MM.1S (cell line): ENCODE measurements around the gene HHIPL2.

Experiments used
- DNase-seq: peaks from one replicate; pipeline ENCODE4 v3.0.0-alpha.2; 2015
- H2AFZ ChIP-seq: fragments of 300-600 bp; sonication (generic); 2 replicates; pipeline ENCODE4 v1.6.0; 2016; ENCODE audit warnings: antibody characterized with exemption, low read length
- H3F3A ChIP-seq: fragments of 300-600 bp; sonication (generic); 2 replicates; pipeline ENCODE4 v1.6.1; 2016; ENCODE audit warnings: mild to moderate bottlenecking, antibody characterized with exemption, low read length, moderate library complexity, mixed read lengths; ENCODE audit not compliant: insufficient read depth
- H3K27ac ChIP-seq: fragments of 300-600 bp; sonication (generic); 2 replicates; pipeline ENCODE4 v1.5.1; 2016; ENCODE audit warnings: mild to moderate bottlenecking, low read length
- H3K27me3 ChIP-seq: fragments of 300-600 bp; sonication (generic); replicated peaks from 2 replicates; pipeline ENCODE4 v1.6.0; 2016; ENCODE audit warnings: low read length; ENCODE audit not compliant: insufficient read depth
- H3K36me3 ChIP-seq: fragments of 300-600 bp; sonication (generic); replicated peaks from 2 replicates; pipeline ENCODE4 v1.6.1; 2016; ENCODE audit warnings: mild to moderate bottlenecking, low read length, mixed read lengths; ENCODE audit not compliant: insufficient read depth
- H3K4me1 ChIP-seq: fragments of 300-600 bp; sonication (generic); 2 replicates; pipeline ENCODE4 v1.6.1; 2016; ENCODE audit warnings: low read length, mixed read lengths
- H3K4me2 ChIP-seq: fragments of 300-600 bp; sonication (generic); 2 replicates; pipeline ENCODE4 v1.6.0; 2016; ENCODE audit warnings: low read depth, low read length
- H3K4me3 ChIP-seq: fragments of 300-600 bp; sonication (generic); 2 replicates; pipeline ENCODE4 v1.5.1; 2016; ENCODE audit warnings: low read length, mixed read lengths
- H3K79me2 ChIP-seq: fragments of 300-600 bp; sonication (generic); 2 replicates; pipeline ENCODE4 v1.6.1; 2016; ENCODE audit warnings: mixed run types, low read length, mixed read lengths
- H3K9ac ChIP-seq: fragments of 300-600 bp; sonication (generic); 2 replicates; pipeline ENCODE4 v1.6.1; 2016; ENCODE audit warnings: low read length, mixed read lengths
- H3K9me2 ChIP-seq: fragments of 300-600 bp; sonication (generic); replicated peaks from 2 replicates; pipeline ENCODE4 v1.6.1; 2016; ENCODE audit warnings: mild to moderate bottlenecking, low read length, mixed read lengths; ENCODE audit not compliant: insufficient read depth
- H3K9me3 ChIP-seq: fragments of 300-600 bp; sonication (generic); replicated peaks from 2 replicates; pipeline ENCODE4 v1.6.1; 2016; ENCODE audit warnings: mild to moderate bottlenecking, low read length, mixed read lengths; ENCODE audit not compliant: insufficient read depth
- H4K20me1 ChIP-seq: fragments of 300-600 bp; sonication (generic); 2 replicates; pipeline ENCODE4 v1.6.1; 2016; ENCODE audit warnings: mild to moderate bottlenecking, low read length, moderate library complexity, mixed read lengths; ENCODE audit not compliant: insufficient read depth
- CTCF ChIP-seq: fragments of 300-600 bp; sonication (generic); IDR thresholded peaks from 2 replicates; pipeline ENCODE4 v1.5.1; 2016; ENCODE audit warnings: antibody characterized with exemption, low read length, mixed read lengths
- EZH2 ChIP-seq: fragments of 300-600 bp; sonication (generic); optimal IDR thresholded peaks from 2 replicates; pipeline ENCODE3; 2017; ENCODE audit warnings: low read depth, mild to moderate bottlenecking, antibody characterized with exemption, low read length, mixed read lengths
- EZH2phosphoT487 ChIP-seq: fragments of 300-600 bp; sonication (generic); IDR thresholded peaks from 2 replicates; pipeline ENCODE4 v1.6.1; 2018; ENCODE audit warnings: antibody characterized with exemption, low read length

The HHIPL2 gene

GRCh38 chr1:222546091-222546490 lies 1.8 kb downstream of the HHIPL2 start:
- Histone ChIP-seq H3K36me3 (no peaks in the 10 kb centered on the region), H2AFZ (no peak overlapping the region), H3K4me2 (no peak overlapping the region), H3K4me1 (no peaks in the 10 kb centered on the region), H3K9me2 (no peaks in the 10 kb centered on the region), H3K9ac (no peak overlapping the region), H4K20me1 (no peaks in the 10 kb centered on the region), H3K9me3 (no peaks in the 10 kb centered on the region), H3K4me3 (no peak overlapping the region), H3K27ac (no peak overlapping the region), H3K27me3 (no peaks in the 10 kb centered on the region), H3K79me2 (no peaks in the 10 kb centered on the region), H3F3A (no peaks in the 10 kb centered on the region)
- DNase-seq, result no peak
- TF ChIP-seq CTCF (no peak), EZH2 (no peak), EZH2phosphoT487 (no peak)

GRCh38 chr1:222543817-222544216 lies 4.1 kb downstream of the HHIPL2 start:
- H3K9me2 ChIP-seq, result no peaks in the 10 kb centered on the region
- no peak overlapping the region for H3K4me3 ChIP-seq
- H3K36me3 ChIP-seq, result no peaks in the 10 kb centered on the region
- H3K4me2 ChIP-seq, result no peak overlapping the region
- H3K9ac ChIP-seq, result no peak overlapping the region
- no peak overlapping the region for H3K27ac ChIP-seq
- H4K20me1 ChIP-seq, result no peaks in the 10 kb centered on the region
- TF ChIP-seq CTCF, result no peak
- TF ChIP-seq EZH2, result no peak
- TF ChIP-seq EZH2phosphoT487, result no peak
- H3K4me1 ChIP-seq, result no peaks in the 10 kb centered on the region
- no peaks in the 10 kb centered on the region for H3K27me3 ChIP-seq
- no peak overlapping the region for H2AFZ ChIP-seq
- DNase-seq, result no peak
- no peaks in the 10 kb centered on the region for H3F3A ChIP-seq
- H3K9me3 ChIP-seq, result no peaks in the 10 kb centered on the region
- no peaks in the 10 kb centered on the region for H3K79me2 ChIP-seq

GRCh38 chr1:222540598-222540995 lies 7.3 kb downstream of the HHIPL2 start:
- H3K4me2 ChIP-seq, result no peak overlapping the region
- no peak overlapping the region for H3K9ac ChIP-seq
- H2AFZ ChIP-seq, result no peak overlapping the region
- no peak overlapping the region for H3K4me3 ChIP-seq
- H3K79me2 ChIP-seq, result no peaks in the 10 kb centered on the region
- H4K20me1 ChIP-seq, result no peaks in the 10 kb centered on the region
- no peak overlapping the region for H3K27ac ChIP-seq
- no peaks in the 10 kb centered on the region for H3K27me3 ChIP-seq
- TF ChIP-seq CTCF (no peak), EZH2phosphoT487 (no peak), EZH2 (no peak)
- no peaks in the 10 kb centered on the region for H3K36me3 ChIP-seq
- H3K9me2 ChIP-seq, result no peaks in the 10 kb centered on the region
- no peak for DNase-seq
- no peaks in the 10 kb centered on the region for H3F3A ChIP-seq
- H3K4me1 ChIP-seq, result no peaks in the 10 kb centered on the region
- no peaks in the 10 kb centered on the region for H3K9me3 ChIP-seq
